Kidney epithelial cell (primary cell): Measurements from ENCODE around the gene TRNT1. TPM values are rescaled to one million over a fixed set of nuclear protein-coding genes. Genes with fewer than 3 reads are reported as not detected.
A peak's percentile ranks its signal among the peaks of the same experiment; 100 is the strongest.

ENCODE experiments used
- DNase-seq: peaks from one replicate; pipeline ENCODE4 v3.0.0-alpha.2; 2010; ENCODE audit warnings: low read depth
- H3K27me3 ChIP-seq: 2 replicates; pipeline ENCODE4 v1.6.0; 2011; ENCODE audit warnings: low read length; ENCODE audit not compliant: control insufficient read depth, insufficient read depth
- H3K36me3 ChIP-seq: 2 replicates; pipeline ENCODE4 v1.5.1; 2011; ENCODE audit warnings: low read length; ENCODE audit not compliant: control insufficient read depth, insufficient read depth
- H3K4me3 ChIP-seq: 2 replicates; pipeline ENCODE4 v1.5.1; 2011; ENCODE audit warnings: low read depth, mild to moderate bottlenecking, control low read depth, low read length
- total RNA-seq: library from RNA; depleted of rRNA; stranded (reverse); fragments of >200 nt; gene quantifications from 2 replicates; pipeline ENCODE4 v1.2.3, GENCODE V29; 2015
- TF ChIP-seq, protein P1 (sequence below): IDR thresholded peaks from 2 replicates; pipeline ENCODE4 v1.5.1; 2011; ENCODE audit warnings: mild to moderate bottlenecking, moderate library complexity, low read length, control low read depth, inconsistent platforms; ENCODE audit not compliant: insufficient read depth, poor library complexity, severe bottlenecking

The TRNT1 gene
- total RNA-seq, 1 donor from 2014 or later: 19.5 TPM

DNA sequence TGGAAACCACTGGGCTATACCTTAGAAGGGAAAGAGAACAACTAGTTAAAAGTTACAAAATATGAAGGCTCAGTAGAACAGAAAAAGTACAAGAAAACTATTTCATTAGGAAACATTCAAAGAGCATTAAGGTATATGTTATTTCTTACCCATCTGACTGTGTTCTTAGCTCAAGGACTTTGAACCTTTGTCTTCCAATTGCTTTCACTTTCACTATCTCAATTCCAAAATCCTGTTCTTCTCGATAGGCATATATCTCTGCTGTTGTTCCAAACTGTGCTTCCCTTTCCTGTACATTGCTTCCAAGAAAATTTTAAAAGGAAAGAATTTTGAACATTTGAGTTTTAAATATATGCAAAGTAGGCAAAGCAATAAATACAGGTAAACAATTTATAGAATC is 45.9 kb downstream of the TRNT1 start:
- no peak overlapping the region for H3K4me3 ChIP-seq
- TF ChIP-seq, protein P1, sequence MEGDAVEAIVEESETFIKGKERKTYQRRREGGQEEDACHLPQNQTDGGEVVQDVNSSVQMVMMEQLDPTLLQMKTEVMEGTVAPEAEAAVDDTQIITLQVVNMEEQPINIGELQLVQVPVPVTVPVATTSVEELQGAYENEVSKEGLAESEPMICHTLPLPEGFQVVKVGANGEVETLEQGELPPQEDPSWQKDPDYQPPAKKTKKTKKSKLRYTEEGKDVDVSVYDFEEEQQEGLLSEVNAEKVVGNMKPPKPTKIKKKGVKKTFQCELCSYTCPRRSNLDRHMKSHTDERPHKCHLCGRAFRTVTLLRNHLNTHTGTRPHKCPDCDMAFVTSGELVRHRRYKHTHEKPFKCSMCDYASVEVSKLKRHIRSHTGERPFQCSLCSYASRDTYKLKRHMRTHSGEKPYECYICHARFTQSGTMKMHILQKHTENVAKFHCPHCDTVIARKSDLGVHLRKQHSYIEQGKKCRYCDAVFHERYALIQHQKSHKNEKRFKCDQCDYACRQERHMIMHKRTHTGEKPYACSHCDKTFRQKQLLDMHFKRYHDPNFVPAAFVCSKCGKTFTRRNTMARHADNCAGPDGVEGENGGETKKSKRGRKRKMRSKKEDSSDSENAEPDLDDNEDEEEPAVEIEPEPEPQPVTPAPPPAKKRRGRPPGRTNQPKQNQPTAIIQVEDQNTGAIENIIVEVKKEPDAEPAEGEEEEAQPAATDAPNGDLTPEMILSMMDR: no peak

DNA sequence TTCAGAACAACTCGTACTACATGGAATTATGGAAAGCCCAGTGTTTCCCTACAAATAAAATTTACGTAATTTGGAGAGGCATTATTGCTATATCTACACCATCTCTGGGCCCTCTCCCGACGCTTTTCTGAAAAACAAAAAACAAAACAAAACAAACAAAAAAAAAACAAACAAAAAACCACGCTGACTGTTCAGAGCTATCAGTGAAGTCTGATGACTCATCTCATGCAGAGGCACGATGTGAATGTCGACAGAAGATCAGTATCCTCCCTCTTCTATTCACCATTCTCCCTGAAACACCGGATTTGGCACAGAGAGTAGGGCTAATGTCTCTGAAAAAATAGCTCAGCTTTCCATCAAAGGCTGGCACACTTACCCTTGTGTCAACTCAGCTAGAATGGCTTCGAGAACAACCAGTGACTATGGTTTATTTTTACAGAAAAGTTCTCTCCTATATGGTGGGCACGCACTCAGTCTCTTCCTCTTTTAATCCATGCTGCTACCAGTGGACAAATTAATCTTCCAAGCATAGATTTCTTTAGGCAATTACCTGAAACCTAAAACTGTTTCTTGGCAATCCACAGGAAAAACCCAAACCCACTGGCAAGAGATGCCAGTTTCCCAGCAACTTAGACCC is 51.2 kb downstream of the TRNT1 start:
- Histone ChIP-seq H3K27me3 (peaks cover 2% of the 10 kb centered on the region), H3K36me3 (no peaks in the 10 kb centered on the region), H3K4me3 (no peak overlapping the region)
- TF ChIP-seq, protein P1: no peak
- no peak for DNase-seq

More for the DNA sequence above, 45.9 kb downstream of the TRNT1 start:
- no peaks in the 10 kb centered on the region for H3K36me3 ChIP-seq
- no peaks in the 10 kb centered on the region for H3K27me3 ChIP-seq
- DNase-seq: no peak

DNA sequence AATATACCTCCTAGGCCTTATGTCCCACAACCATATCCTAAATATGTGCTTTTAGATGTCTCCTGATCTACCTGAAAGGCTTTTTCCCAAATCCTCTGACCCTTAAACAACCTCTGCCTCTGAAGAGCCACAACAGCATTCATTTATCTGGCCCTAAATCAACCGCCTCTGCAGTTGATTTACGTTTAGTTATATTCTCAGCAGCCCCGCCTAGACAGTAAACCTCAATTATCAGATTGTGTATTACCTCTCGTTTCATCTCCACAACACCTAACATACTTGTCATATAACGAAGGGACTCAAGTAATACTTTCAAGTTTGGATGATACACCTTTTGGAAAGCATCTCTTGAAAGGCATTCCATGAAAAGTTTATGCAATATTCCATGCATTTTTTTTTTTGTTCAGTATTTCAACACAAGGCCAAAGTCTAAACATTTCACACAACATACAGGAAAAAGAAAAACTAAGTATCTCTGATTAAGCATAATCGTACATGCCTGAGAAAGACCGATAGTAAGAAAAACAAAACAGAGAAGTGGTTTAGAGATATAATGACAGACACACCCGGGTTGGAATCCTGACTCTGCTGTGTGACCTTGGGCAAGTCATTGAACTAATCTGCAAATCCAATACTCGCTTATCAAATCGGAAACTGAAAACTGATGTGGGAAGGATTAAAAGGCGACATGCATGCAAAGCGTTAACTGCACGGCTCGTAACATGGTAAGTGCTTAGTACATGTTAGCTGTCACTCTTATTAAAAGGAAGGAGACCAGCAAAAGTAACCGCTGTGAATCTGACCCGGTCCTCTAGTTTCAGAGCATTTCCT is 52.0 kb downstream of the TRNT1 start:
- no peak for DNase-seq
- no peaks in the 10 kb centered on the region for H3K36me3 ChIP-seq
- TF ChIP-seq, protein P1: no peak
- peaks cover 2% of the 10 kb centered on the region for H3K27me3 ChIP-seq
- H3K4me3 ChIP-seq: peak overlapping the region; percentile 98

DNA sequence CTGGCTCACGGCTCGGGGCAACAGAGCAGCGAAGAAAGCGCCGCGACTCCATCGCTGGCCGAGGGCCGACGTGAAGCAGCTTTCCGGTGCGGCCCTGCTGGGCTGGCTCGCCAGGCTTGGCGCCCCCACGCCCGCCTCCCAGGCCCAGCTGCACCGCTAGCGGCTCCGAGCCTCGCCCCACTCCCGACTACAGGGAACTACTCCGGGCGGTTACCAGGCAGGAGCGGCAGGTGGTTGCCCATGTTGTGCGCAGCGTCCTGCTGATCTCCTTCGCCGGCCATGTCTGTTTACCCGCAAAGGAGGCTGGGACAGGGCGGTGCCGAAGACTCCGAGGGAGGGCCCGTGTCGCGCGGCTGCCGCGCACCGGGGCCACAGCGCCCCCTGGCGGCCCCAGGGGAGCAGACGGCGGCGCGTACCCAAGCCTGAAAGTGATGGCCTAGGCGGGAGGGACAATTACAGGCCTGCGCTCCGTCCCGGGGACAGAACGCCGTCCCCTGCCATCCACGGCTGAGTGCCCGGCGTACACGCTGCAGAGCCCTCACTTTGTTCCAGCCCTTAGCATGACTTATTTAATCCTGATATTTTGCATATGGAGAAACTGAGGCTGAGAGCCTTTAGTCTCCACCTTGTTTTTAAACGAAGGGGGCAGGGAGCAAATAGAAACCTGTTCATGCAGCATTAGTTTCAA is 52.8 kb downstream of the TRNT1 start, which contains the start of gene CRBN:
CRBN (minus strand) TSS at position 285 of the 688 bp plus-strand sequence; CDS start at position 281, 4 bp downstream.
- DNase-seq: peak; percentile 39
- Histone ChIP-seq H3K36me3 (no peaks in the 10 kb centered on the region), H3K4me3 (peak within 1 kb of the TSS; percentile 98), H3K27me3 (peaks cover 2% of the 10 kb centered on the region)
- TF ChIP-seq, protein P1: peak; percentile 72

DNA sequence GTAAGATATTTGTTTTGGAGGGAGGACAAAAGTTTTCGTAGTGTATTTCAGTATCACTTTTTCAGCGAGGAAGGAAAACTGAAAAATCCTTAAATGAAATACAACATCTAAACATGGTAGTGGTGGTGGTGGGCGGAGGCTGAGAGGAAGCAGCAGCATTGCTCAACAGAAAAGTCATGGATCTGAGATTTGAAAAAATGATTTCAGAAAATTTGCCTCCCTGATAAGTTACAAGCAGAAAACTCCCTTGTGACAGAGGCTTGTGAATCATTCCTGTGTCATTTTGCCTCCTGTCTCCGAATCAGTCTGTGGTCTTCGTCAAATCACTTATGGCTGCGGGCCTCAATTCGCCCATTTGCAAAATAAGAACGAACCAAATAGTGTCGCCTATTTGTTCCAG is 53.7 kb downstream of the TRNT1 start:
- DNase-seq: no peak
- Histone ChIP-seq H3K4me3 (no peak overlapping the region), H3K36me3 (no peaks in the 10 kb centered on the region), H3K27me3 (peaks cover 2% of the 10 kb centered on the region)
- TF ChIP-seq, protein P1: no peak
